GM23338 (cell line): ENCODE results near the gene TNS4. TPM values are rescaled to one million over a fixed set of nuclear protein-coding genes. Genes with fewer than 3 reads are reported as not detected.

ENCODE experiments used
- ATAC-seq: fragments of 200-7000 bp; cut with Tn5 transposase; 3 replicates; pipeline ENCODE4 v1.9.1; 2020
- DNase-seq: peaks from one replicate; pipeline ENCODE4 v3.0.0-alpha.2; 2015; ENCODE audit warnings: low spot score
- H2AFZ ChIP-seq: fragments of 200-600 bp; sonication (generic); 2 replicates; pipeline ENCODE4 v1.8.0; 2016; ENCODE audit warnings: antibody characterized with exemption, mild to moderate bottlenecking, moderate library complexity
- H3F3A ChIP-seq: fragments of 200-600 bp; sonication (generic); replicated peaks from 2 replicates; pipeline ENCODE4 v1.8.0; 2017; ENCODE audit warnings: antibody characterized with exemption, mixed run types, low read depth
- H3K27ac ChIP-seq: fragments of 200-600 bp; sonication (generic); 2 replicates; pipeline ENCODE4 v1.6.1; 2016; ENCODE audit warnings: low read depth
- H3K27me3 ChIP-seq: fragments of 200-600 bp; sonication (generic); 2 replicates; pipeline ENCODE4 v1.8.0; 2016; ENCODE audit warnings: mild to moderate bottlenecking, mixed run types, moderate library complexity; ENCODE audit not compliant: insufficient read depth
- H3K36me3 ChIP-seq: fragments of 200-600 bp; sonication (generic); 2 replicates; pipeline ENCODE4 v1.8.0; 2016; ENCODE audit warnings: mild to moderate bottlenecking; ENCODE audit not compliant: insufficient read depth
- H3K4me1 ChIP-seq: fragments of 200-600 bp; sonication (generic); 2 replicates; pipeline ENCODE4 v1.8.0; 2016; ENCODE audit warnings: mild to moderate bottlenecking, moderate library complexity; ENCODE audit not compliant: insufficient read depth
- H3K4me2 ChIP-seq: fragments of 200-600 bp; sonication (generic); 2 replicates; pipeline ENCODE4 v1.7.1; 2017; ENCODE audit warnings: mixed run types
- H3K4me3 ChIP-seq: fragments of 200-600 bp; sonication (generic); 2 replicates; pipeline ENCODE4 v1.6.1; 2016; ENCODE audit warnings: mixed run types
- H3K79me2 ChIP-seq: fragments of 200-600 bp; sonication (generic); replicated peaks from 2 replicates; pipeline ENCODE4 v1.8.0; 2017; ENCODE audit warnings: mild to moderate bottlenecking; ENCODE audit not compliant: insufficient read depth
- H3K9me2 ChIP-seq: fragments of 200-600 bp; sonication (generic); 2 replicates; pipeline ENCODE4 v1.8.0; 2017; ENCODE audit not compliant: insufficient read depth
- H4K20me1 ChIP-seq: fragments of 200-600 bp; sonication (generic); replicated peaks from 2 replicates; pipeline ENCODE4 v1.8.0; 2017; ENCODE audit warnings: mild to moderate bottlenecking; ENCODE audit not compliant: insufficient read depth
- H3K27ac Mint-ChIP-seq: 2 replicates; pipeline ENCODE4 v1.8.0; 2020; ENCODE audit warnings: inconsistent platforms, mild to moderate bottlenecking, moderate library complexity, mixed read lengths
- H3K27me3 Mint-ChIP-seq: 3 replicates; pipeline ENCODE4 v1.8.0; 2022; ENCODE audit warnings: low read depth, mild to moderate bottlenecking, moderate library complexity, mixed read lengths, inconsistent platforms; ENCODE audit not compliant: insufficient read depth, poor library complexity
- H3K36me3 Mint-ChIP-seq: 3 replicates; pipeline ENCODE4 v1.8.0; 2021; ENCODE audit warnings: low read depth, mild to moderate bottlenecking, inconsistent platforms, moderate library complexity, mixed read lengths
- H3K4me1 Mint-ChIP-seq: 3 replicates; pipeline ENCODE4 v1.8.0; 2020; ENCODE audit warnings: mild to moderate bottlenecking, inconsistent platforms, mixed read lengths
- H3K4me3 Mint-ChIP-seq: 3 replicates; pipeline ENCODE4 v1.8.0; 2021; ENCODE audit warnings: moderate library complexity, mild to moderate bottlenecking, inconsistent platforms, mixed read lengths
- H3K9me3 Mint-ChIP-seq: 3 replicates; pipeline ENCODE4 v1.8.0; 2020; ENCODE audit warnings: moderate library complexity, mild to moderate bottlenecking, inconsistent platforms, mixed read lengths
- CREB1 ChIP-seq: fragments of 250-450 bp; sonication (Bioruptor Pico); IDR thresholded peaks from 2 replicates; pipeline ENCODE4 v1.5.0; 2020; ENCODE audit warnings: low read depth, mild to moderate bottlenecking, moderate library complexity
- CTCF ChIP-seq, 2 experiments: fragments of 200-600 bp in 1 of 2; sonication (generic) in 1 of 2; conservative IDR thresholded peaks; 2 replicates each; pipeline versions ENCODE4 v1.5.1 to v1.6.1; 2016 to 2017; ENCODE audit warnings: antibody characterized with exemption in 2 of 2, low read depth in 2 of 2, mild to moderate bottlenecking in 2 of 2, moderate library complexity in 1 of 2
- ETS1 ChIP-seq: IDR thresholded peaks from 2 replicates; pipeline ENCODE4 v1.6.1; 2016; ENCODE audit warnings: antibody characterized with exemption
- EZH2 ChIP-seq: fragments of 200-600 bp; sonication (generic); IDR thresholded peaks from one replicate; pipeline ENCODE4 v1.8.0; 2017; ENCODE audit warnings: antibody characterized with exemption, mild to moderate bottlenecking, low read depth; ENCODE audit not compliant: unreplicated experiment
- EZH2phosphoT487 ChIP-seq: fragments of 200-600 bp; sonication (generic); IDR thresholded peaks from one replicate; pipeline ENCODE4 v1.8.1; 2018; ENCODE audit warnings: antibody characterized with exemption; ENCODE audit not compliant: unreplicated experiment
- JUNB ChIP-seq: IDR thresholded peaks from one replicate; pipeline ENCODE4 v1.6.1; 2016; ENCODE audit warnings: antibody characterized with exemption; ENCODE audit not compliant: unreplicated experiment
- NANOG ChIP-seq: IDR thresholded peaks from 2 replicates; pipeline ENCODE4 v1.6.1; 2016; ENCODE audit warnings: antibody characterized with exemption, borderline replicate concordance
- POLR2AphosphoS5 ChIP-seq: IDR thresholded peaks from 2 replicates; pipeline ENCODE4 v1.6.1; 2016; ENCODE audit warnings: antibody characterized with exemption, low read depth
- REST ChIP-seq: IDR thresholded peaks from one replicate; pipeline ENCODE4 v1.6.1; 2018; ENCODE audit warnings: antibody characterized with exemption; ENCODE audit not compliant: unreplicated experiment
- STAT1 ChIP-seq: IDR thresholded peaks from one replicate; pipeline ENCODE4 v1.6.1; 2016; ENCODE audit warnings: antibody characterized with exemption; ENCODE audit not compliant: unreplicated experiment
- ZNF114 ChIP-seq: fragments of 250-450 bp; sonication (Bioruptor Pico); IDR thresholded peaks from 2 replicates; pipeline ENCODE4 v1.5.0; 2020; ENCODE audit warnings: mild to moderate bottlenecking, moderate library complexity
- ZNF331 ChIP-seq: fragments of 250-450 bp; sonication (Bioruptor Pico); IDR thresholded peaks from 2 replicates; pipeline ENCODE4 v1.5.0; 2020; ENCODE audit warnings: low read depth, mild to moderate bottlenecking, moderate library complexity
- ZNF462 ChIP-seq: fragments of 250-450 bp; sonication (Bioruptor Pico); IDR thresholded peaks from 2 replicates; pipeline ENCODE4 v1.5.0; 2020; ENCODE audit warnings: mild to moderate bottlenecking, moderate library complexity
- polyA plus RNA-seq: library from polyadenylated mRNA; unstranded; fragments of >200 nt; fragmentation: Nextera tagmentation; extraction: Ambion mirVana; gene quantifications from 2 replicates; pipeline ENCODE4 v1.2.1, GENCODE V29; 2016
- total RNA-seq: library from RNA; depleted of rRNA; stranded (reverse); fragments of >200 nt; shearing (Covaris generic); gene quantifications from 2 replicates; pipeline ENCODE4 v1.2.3, GENCODE V29; 2014

TNS4 gene
- total and polyA plus RNA-seq, 2 experiments from 2014 or later = 0.31 to 4.9 TPM

- peaks cover 11% of the 10 kb centered on the region for H3K27me3 Mint-ChIP-seq
- no peak for TF ChIP-seq ETS1
- TF ChIP-seq JUNB = no peak
- TF ChIP-seq EZH2phosphoT487 = no peak
- TF ChIP-seq CTCF (conservative IDR thresholded peaks at IDR 0.05; ENCODE audit: low read depth in 2 of 2) = no peak
- no peak for TF ChIP-seq ZNF462 (CRISPR knock-in tag)
- no peak for TF ChIP-seq NANOG
- no peak for TF ChIP-seq POLR2AphosphoS5
- no peak for TF ChIP-seq REST
- no peak for TF ChIP-seq STAT1
- no peak for TF ChIP-seq ZNF114 (CRISPR knock-in tag)
- no peak for TF ChIP-seq CREB1 (CRISPR knock-in tag)
- TF ChIP-seq EZH2 = no peak
- TF ChIP-seq ZNF331 (CRISPR knock-in tag) = no peak
- no peaks in the 10 kb centered on the region for H3K36me3 ChIP-seq
- ATAC-seq = no peak
- H3K4me2 ChIP-seq = no peak overlapping the region
- H3K79me2 ChIP-seq = no peaks in the 10 kb centered on the region
- no peak overlapping the region for H3K27ac ChIP-seq
- H3K27me3 ChIP-seq = no peaks in the 10 kb centered on the region
- no peak overlapping the region for H3K27ac Mint-ChIP-seq
- H3K4me1 ChIP-seq = peaks cover 3% of the 10 kb centered on the region; the same call in 1 of the 2 replicates
- no peak overlapping the region for H3K4me3 ChIP-seq
- no peaks in the 10 kb centered on the region for H4K20me1 ChIP-seq
- H3F3A ChIP-seq = no peaks in the 10 kb centered on the region
- H3K4me3 Mint-ChIP-seq = no peak overlapping the region
- H3K9me2 ChIP-seq = no peaks in the 10 kb centered on the region
- H3K9me3 Mint-ChIP-seq = peaks cover 14% of the 10 kb centered on the region
- H2AFZ ChIP-seq = no peak overlapping the region
- peaks cover 5% of the 10 kb centered on the region; the same call in 1 of the 3 replicates for H3K36me3 Mint-ChIP-seq
- no peak for DNase-seq
- H3K4me1 Mint-ChIP-seq = peaks cover 19% of the 10 kb centered on the region
Observed at GRCh38 chr17:40528692-40529417, 27.4 kb upstream of the TNS4 start.
